Activated CD4-positive, alpha-beta T cell treated with anti-CD3 and anti-CD28 coated beads, Interleukin-2, amount 10 ng/mL, durations not matched to agents 24 days and 14 days (primary cell): ENCODE data around the gene NTN3. TPM values are rescaled to one million over a fixed set of nuclear protein-coding genes. Genes with fewer than 3 reads are reported as not detected.
"Not testable (repeated sequence)": the region's sequence is repeated elsewhere in the genome, so short reads cannot be mapped to it uniquely, and the experiment has no call there.

ENCODE experiments used
- DNase-seq: peaks from one replicate; pipeline ENCODE4 v3.0.0; 2022
- H3K27ac Mint-ChIP-seq: one replicate; pipeline ENCODE4 v1.8.0; 2022; ENCODE audit warnings: mild to moderate bottlenecking, mixed read lengths
- H3K27me3 Mint-ChIP-seq: one replicate; pipeline ENCODE4 v1.8.0; 2022; ENCODE audit warnings: mixed read lengths
- H3K36me3 Mint-ChIP-seq: one replicate; pipeline ENCODE4 v1.8.0; 2022; ENCODE audit warnings: low read depth, mild to moderate bottlenecking, mixed read lengths
- H3K4me1 Mint-ChIP-seq: one replicate; pipeline ENCODE4 v1.8.0; 2021; ENCODE audit warnings: mixed read lengths
- H3K4me3 Mint-ChIP-seq: one replicate; pipeline ENCODE4 v1.8.0; 2022; ENCODE audit warnings: mild to moderate bottlenecking, moderate library complexity, mixed read lengths
- H3K9me3 Mint-ChIP-seq: one replicate; pipeline ENCODE4 v1.8.0; 2021; ENCODE audit warnings: mixed read lengths
- intact Hi-C: fragments of 100-400 bp; cut with micrococcal nuclease; formaldehyde crosslinking; loops from one replicate; pipeline ENCODE4 v1.15.1; 2023
- total RNA-seq: library from RNA; stranded (reverse); gene quantifications from 2 replicates; pipeline ENCODE4 v1.2.3, GENCODE V29; 2022

NTN3 gene
- total RNA-seq, 1 donor from 2014 or later = not detected

DNA sequence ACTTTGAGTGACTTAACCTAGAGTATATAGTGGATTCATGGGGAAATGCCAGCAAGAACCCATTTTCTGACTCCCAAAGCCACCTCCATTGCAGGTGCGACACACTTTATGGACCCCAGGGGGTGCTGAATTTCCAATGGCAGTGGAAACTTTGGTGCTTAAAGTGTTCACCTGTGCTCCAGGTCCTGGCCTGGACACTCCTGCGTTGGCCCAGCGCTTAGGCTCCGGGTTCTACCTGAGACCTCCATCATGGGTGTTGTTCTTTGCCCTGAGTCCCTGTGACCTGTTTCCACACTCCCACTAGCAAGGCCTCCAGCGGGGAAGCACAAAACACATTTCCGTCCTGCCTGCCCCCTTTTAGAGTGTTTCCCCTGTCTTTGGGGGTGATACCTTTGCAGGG is 38.8 kb upstream of the NTN3 start:
- no peak for DNase-seq
- intact Hi-C loops = loop anchor here (5.0 kb wide), 1 partner anchor 70 kb away; no protein-coding TSS in a partner anchor
- Mint-ChIP-seq H3K9me3 (no peaks in the 10 kb centered on the region), H3K36me3 (peaks cover 43% of the 10 kb centered on the region), H3K4me3 (no peak overlapping the region), H3K4me1 (peaks cover 31% of the 10 kb centered on the region), H3K27me3 (no peaks in the 10 kb centered on the region), H3K27ac (no peak overlapping the region)

DNA sequence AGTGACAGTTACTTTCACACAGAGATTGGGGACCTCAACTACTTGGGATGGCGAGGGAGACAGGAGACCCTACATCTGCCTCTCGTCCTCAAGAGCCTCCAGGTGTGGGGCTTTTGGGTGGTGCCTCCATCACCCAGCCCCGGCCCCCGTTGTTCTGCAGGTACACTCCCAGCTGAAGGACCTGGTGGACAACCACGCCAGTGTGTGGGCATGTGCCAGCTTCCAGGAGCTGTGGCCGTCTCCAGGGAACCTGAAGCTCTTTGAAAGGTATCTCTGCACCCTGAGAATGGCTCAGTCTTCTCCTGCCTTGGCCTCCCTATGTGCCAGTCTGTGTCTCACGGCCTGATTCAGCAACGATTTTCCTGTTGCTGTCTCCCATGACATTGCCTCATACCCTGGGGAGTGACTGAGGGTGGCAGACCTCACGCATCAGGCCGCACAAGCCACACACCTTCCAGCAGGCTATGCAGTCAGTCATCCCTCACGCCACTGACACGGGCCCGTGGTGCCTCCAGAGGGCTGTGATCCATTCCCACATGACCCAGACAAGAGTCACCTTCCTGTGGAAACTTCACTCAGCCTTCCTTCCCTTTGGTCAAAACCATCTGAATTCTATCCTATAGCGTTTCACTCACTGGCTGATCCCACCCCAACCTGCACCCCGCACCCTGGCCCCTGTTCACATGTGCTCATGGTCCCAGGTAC is 38.1 kb upstream of the NTN3 start:
- H3K9me3 Mint-ChIP-seq = no peaks in the 10 kb centered on the region
- DNase-seq = no peak
- peaks cover 48% of the 10 kb centered on the region for H3K36me3 Mint-ChIP-seq
- H3K27ac Mint-ChIP-seq = no peak overlapping the region
- H3K27me3 Mint-ChIP-seq = no peaks in the 10 kb centered on the region
- H3K4me1 Mint-ChIP-seq = peaks cover 25% of the 10 kb centered on the region
- no peak overlapping the region for H3K4me3 Mint-ChIP-seq
- intact Hi-C loops = loop anchor here (5.0 kb wide), 1 partner anchor 69 kb away; no protein-coding TSS in a partner anchor

DNA sequence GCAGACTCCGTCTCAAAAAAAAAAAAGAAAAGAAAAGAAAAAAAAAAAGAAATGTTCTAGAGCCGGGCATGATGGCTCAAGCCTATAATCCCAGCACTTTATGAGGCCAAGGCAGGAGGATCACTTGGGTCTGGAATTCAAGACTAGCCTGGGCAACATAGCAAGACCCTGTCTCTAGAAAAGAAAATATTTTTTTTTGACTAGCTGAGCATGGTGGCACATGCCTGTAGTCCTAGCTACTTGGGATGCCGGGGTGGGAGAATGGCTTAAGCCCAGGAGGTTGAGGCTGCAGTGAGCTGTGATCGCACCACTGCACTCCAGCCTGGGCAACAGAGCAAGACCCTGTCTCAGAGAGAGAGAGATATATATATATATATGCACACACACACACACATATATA is 35.9 kb upstream of the NTN3 start:
- H3K4me3 Mint-ChIP-seq, H3K27ac Mint-ChIP-seq, DNase-seq, H3K27me3 Mint-ChIP-seq, H3K9me3 Mint-ChIP-seq, intact Hi-C loops: not testable (repeated sequence)
- Mint-ChIP-seq H3K4me1 (peaks cover 16% of the 10 kb centered on the region), H3K36me3 (peaks cover 64% of the 10 kb centered on the region)

DNA sequence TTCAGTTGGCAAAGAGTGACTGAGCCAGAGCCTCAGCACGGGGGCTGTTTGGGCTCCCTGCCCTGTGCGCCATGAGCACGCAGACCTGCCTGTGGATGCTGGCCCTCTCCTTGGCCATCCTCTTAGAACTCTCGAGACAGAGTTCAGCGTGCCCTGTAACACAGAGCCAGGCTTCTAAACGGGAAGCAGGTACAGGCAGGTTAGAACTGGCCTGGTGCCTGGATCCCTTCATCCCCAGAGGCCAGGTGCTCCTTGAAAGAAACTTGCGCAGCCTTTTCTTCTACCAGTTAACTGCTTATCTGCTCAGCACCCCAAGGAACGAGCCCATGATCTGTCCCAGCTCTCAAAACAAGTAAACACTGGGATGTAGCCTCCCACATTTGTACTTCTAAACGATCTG is 35.0 kb upstream of the NTN3 start:
- Mint-ChIP-seq H3K9me3 (no peaks in the 10 kb centered on the region), H3K4me3 (no peak overlapping the region), H3K4me1 (peaks cover 8% of the 10 kb centered on the region), H3K36me3 (peaks cover 61% of the 10 kb centered on the region), H3K27ac (no peak overlapping the region), H3K27me3 (no peaks in the 10 kb centered on the region)
- no peak for DNase-seq
- intact Hi-C loops = no loop called here

DNA sequence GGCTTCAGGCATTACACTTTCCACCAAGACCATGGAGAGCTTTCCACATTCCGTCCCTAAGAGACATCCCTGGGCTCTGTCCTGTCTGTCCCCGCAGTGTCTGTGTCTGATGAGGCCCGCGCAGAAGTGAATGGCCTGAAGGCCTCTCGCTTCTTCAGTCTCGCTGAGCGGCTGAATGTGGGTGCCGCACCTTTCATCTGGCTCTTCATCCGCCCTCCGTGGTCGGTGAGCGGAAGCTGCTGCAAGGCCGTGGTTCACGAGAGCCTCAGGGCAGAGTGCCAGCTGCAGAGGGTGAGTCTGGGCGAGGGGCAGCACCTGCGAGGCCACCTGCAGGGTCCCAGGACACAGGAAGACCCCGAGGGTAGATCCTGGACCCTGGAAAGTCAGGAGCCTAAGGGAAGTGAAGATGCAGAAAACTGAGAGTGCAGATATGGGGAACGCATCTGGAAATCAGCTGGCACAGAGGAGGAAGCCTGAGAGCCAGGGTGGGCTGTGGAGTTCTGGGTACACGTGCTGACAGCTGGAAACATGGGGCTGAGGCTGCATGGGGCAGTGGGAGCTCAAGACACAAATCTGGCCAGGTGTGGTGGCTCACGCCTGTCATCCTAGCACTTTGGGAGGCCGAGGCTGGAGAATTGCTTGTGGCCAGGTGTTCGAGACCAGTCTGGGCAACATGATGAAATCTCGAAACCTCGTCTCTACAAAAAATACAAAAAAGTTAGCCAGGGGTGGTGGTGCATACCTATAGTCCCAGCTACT is 33.9 kb upstream of the NTN3 start:
- intact Hi-C loops = no loop called here
- Mint-ChIP-seq H3K9me3 (no peaks in the 10 kb centered on the region), H3K27ac (no peak overlapping the region), H3K36me3 (peaks cover 62% of the 10 kb centered on the region), H3K4me1 (peaks cover 8% of the 10 kb centered on the region), H3K4me3 (no peak overlapping the region), H3K27me3 (no peaks in the 10 kb centered on the region)
- no peak for DNase-seq

- intact Hi-C loops = no loop called here
- peaks cover 6% of the 10 kb centered on the region for H3K4me1 Mint-ChIP-seq
- DNase-seq = no peak
- H3K4me3 Mint-ChIP-seq = no peak overlapping the region
- no peak overlapping the region for H3K27ac Mint-ChIP-seq
- H3K27me3 Mint-ChIP-seq = no peaks in the 10 kb centered on the region
- H3K9me3 Mint-ChIP-seq = no peaks in the 10 kb centered on the region
- H3K36me3 Mint-ChIP-seq = peaks cover 56% of the 10 kb centered on the region
Observed at GRCh38 chr16:2438121-2438520, 33.0 kb upstream of the NTN3 start.

DNA sequence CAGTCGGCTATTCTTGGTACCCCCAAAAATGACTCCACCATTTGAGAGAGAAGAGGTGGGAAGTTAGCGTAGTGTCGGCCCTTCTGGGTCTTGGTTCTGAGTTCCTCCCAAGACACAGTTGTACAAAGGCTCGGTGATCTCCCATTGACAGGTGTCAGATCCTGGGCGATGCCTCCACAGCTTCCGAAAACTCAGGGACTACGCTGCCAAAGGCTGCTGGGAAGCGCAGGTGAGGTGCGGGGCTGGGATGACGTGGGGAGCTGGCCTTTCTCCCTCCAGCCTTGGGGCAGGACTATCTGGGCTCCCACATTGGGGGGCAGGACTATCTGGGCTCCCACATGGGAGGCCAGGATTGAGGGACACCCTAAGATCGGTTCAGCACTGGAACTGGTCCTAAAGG is 31.5 kb upstream of the NTN3 start:
- Mint-ChIP-seq H3K4me1 (peaks cover 5% of the 10 kb centered on the region), H3K9me3 (no peaks in the 10 kb centered on the region), H3K27ac (peak overlapping the region; percentile 29), H3K27me3 (no peaks in the 10 kb centered on the region), H3K4me3 (no peak overlapping the region), H3K36me3 (peaks cover 56% of the 10 kb centered on the region)
- intact Hi-C loops = no loop called here
- no peak for DNase-seq

GRCh38 chr16:2441143-2441804 is 29.8 kb upstream of the NTN3 start:
- H3K27ac Mint-ChIP-seq, H3K4me1 Mint-ChIP-seq, DNase-seq, H3K4me3 Mint-ChIP-seq, H3K9me3 Mint-ChIP-seq, H3K27me3 Mint-ChIP-seq, intact Hi-C loops: not testable (repeated sequence)
- H3K36me3 Mint-ChIP-seq = peaks cover 59% of the 10 kb centered on the region

DNA sequence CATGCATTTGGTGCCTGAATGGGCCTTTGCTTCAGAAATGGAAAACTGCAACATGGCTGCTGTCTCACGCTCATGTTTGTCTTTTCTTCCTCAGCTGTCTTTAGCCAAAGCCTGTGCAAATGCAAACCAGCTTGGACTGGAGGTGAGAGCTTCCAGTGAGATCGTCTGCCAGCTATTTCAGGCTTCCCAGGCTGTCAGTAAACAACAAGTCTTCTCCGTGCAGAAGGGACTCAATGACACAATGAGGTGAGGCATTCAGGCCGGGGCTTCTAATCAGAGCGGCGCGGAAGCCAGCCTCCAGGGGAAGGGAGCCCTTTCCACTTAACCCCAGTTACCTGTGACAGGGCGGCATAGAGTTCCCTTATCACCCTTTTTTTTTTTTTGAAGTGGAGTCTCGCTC is 27.5 kb upstream of the NTN3 start:
- no peaks in the 10 kb centered on the region for H3K9me3 Mint-ChIP-seq
- H3K36me3 Mint-ChIP-seq = peaks cover 53% of the 10 kb centered on the region
- no peak for DNase-seq
- intact Hi-C loops = no loop called here
- no peaks in the 10 kb centered on the region for H3K4me1 Mint-ChIP-seq
- no peaks in the 10 kb centered on the region for H3K27me3 Mint-ChIP-seq
- H3K27ac Mint-ChIP-seq = no peak overlapping the region
- no peak overlapping the region for H3K4me3 Mint-ChIP-seq

GRCh38 chr16:2447920-2448583 is 23.0 kb upstream of the NTN3 start:
- Mint-ChIP-seq H3K36me3 (peaks cover 52% of the 10 kb centered on the region), H3K27ac (no peak overlapping the region), H3K4me3 (no peak overlapping the region), H3K9me3 (no peaks in the 10 kb centered on the region), H3K27me3 (no peaks in the 10 kb centered on the region), H3K4me1 (no peaks in the 10 kb centered on the region)
- intact Hi-C loops = no loop called here
- DNase-seq = no peak

- no peaks in the 10 kb centered on the region for H3K27me3 Mint-ChIP-seq
- peaks cover 50% of the 10 kb centered on the region for H3K36me3 Mint-ChIP-seq
- H3K9me3 Mint-ChIP-seq = no peaks in the 10 kb centered on the region
- H3K4me3 Mint-ChIP-seq = no peak overlapping the region
- intact Hi-C loops = no loop called here
- no peak for DNase-seq
- no peak overlapping the region for H3K27ac Mint-ChIP-seq
- no peaks in the 10 kb centered on the region for H3K4me1 Mint-ChIP-seq
Observed at GRCh38 chr16:2449118-2449517, 22.0 kb upstream of the NTN3 start.

GRCh38 chr16:2450535-2450934 is 20.6 kb upstream of the NTN3 start:
- Mint-ChIP-seq H3K9me3 (no peaks in the 10 kb centered on the region), H3K4me3 (no peak overlapping the region), H3K4me1 (no peaks in the 10 kb centered on the region), H3K27me3 (no peaks in the 10 kb centered on the region), H3K36me3 (peaks cover 45% of the 10 kb centered on the region), H3K27ac (no peak overlapping the region)
- no peak for DNase-seq
- intact Hi-C loops = no loop called here

DNA sequence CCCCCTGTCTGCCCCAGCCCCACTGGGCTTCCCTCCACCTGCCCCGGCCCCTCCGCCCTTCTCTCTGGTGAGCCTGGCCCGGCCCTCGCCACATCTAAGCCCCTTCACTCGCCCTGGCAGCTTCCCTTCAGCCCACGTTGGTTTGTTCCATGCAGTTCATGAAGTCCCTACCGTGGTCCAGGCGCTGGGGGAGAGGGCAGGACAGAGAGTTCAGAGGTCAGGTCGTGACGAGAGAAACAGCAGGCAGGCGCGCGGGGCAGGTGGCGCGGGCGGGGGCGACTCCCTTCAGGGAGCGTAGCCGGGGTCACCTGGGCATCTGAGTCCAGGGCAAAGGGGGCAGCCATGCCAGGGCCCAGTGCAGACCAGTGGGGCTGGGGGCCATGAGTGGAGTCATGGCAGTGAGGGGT is 20.1 kb upstream of the NTN3 start:
- H3K27ac Mint-ChIP-seq = no peak overlapping the region
- peaks cover 48% of the 10 kb centered on the region for H3K36me3 Mint-ChIP-seq
- intact Hi-C loops = no loop called here

DNA sequence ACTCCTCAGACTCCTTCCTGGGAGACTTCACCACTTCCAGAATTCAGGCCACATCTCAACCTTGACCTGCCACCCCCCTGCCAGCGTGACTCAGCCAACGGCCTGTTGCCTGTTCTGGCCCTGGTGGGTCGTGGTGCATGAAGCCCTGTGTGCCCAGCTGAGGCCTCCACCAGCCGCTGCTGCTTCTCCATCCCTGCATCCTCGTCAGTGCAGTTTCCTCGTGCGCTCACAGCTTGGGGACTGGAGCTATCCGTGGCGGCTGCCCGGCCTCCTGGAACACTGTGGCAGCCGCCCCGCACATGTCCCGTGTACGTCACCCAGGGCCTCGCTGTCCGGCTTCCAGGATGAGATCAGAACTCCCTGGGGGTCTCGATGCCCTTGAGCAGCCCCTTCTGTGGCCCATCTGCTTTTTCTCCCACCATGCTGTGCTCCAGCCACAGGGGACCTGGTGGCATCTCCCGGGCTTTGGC is 19.2 kb upstream of the NTN3 start:
- DNase-seq = no peak
- Mint-ChIP-seq H3K9me3 (no peaks in the 10 kb centered on the region), H3K4me1 (no peaks in the 10 kb centered on the region), H3K27ac (no peak overlapping the region), H3K27me3 (no peaks in the 10 kb centered on the region), H3K36me3 (peaks cover 46% of the 10 kb centered on the region), H3K4me3 (no peak overlapping the region)
- intact Hi-C loops = no loop called here

More for the DNA sequence above, 20.1 kb upstream of the NTN3 start:
- H3K4me3 Mint-ChIP-seq = no peak overlapping the region
- no peaks in the 10 kb centered on the region for H3K9me3 Mint-ChIP-seq
- no peak for DNase-seq
- no peaks in the 10 kb centered on the region for H3K4me1 Mint-ChIP-seq
- H3K27me3 Mint-ChIP-seq = no peaks in the 10 kb centered on the region
